ENCODE measurements around the gene PARVB.
"Not testable (repeated sequence)": the region's sequence is repeated elsewhere in the genome, so short reads cannot be mapped to it uniquely, and the experiment has no call there.

Gene PARVB

GRCh38 chr22:44056649-44057048 is 32.5 kb downstream of the PARVB start:
- not testable (repeated sequence) for DNase-seq (ENCODE audit: low spot score)

DNA sequence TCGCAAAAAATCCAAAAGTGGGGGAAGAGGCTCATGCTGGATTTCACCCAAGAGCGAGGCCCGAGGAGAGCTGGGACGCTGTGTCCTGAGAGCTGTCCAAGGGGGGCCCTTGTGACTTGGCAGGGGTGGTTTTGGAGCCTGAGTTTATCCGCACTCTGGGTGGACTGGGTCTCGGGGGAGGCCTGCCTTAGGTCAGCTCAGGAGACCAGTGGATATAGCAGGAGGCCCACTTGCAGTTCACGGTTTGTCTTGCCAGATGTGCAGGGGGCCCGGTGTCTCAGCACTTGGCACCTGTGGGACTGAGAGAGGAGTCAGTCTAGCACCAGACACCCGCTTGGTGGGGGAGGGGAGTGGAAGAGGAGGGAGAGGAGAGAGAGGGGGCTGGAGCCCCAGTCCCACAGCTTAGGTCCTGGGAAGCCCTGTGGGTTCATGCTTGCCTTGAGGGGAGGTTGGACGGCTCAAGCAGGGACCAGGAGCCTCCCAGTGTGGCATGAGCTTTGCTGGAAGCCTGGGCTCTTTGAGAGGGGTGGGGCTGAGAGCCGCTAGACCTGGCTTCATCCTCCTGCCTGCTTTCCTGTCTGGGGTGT is 33.4 kb downstream of the PARVB start:
- no peak for DNase-seq (ENCODE audit: low spot score)

DNA sequence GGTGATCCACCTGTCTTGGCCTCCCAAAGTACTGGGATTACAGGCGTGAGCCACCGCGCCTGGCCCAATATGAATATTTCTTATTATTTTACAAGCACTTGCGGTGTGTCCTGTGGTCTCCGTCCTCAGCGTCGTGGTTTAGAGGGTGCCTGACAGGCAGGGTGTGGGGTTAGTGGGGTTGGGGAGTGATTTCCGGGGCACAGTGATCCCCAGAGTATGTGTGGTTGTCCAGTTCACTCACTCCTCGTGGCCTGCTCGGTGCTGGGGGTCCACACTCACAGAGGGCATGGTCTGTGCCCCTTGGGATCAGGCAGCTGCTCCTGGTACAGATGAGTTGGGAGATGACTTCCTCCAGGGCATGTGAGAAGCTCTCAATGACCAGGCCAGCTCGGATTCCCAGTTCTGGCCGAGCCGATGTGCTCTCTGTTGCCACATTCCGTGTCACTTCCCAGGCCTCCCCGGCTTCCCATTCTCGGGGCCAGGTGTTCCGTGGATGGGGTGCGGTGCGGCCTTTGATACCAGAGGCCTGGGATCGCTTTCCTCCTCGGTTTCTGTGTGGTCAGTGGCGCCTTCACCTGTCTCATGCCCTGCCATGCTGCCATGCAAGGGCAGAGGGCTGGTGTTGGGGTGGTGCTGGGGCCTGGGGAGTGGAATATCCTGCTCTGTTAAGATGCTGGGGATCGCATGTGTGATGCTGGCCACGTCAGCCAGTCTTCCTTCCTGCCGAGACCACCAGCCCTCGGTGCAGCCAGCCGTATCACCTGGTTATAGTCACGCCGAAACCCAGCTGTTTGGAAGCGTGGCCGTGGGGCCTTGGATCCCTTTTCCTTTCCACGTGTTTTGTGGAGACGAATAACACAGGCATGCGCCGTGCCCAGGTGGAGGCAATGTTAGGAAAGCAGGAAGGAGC is 39.6 kb downstream of the PARVB start:
- no peak for DNase-seq (ENCODE audit: low spot score)

DNA sequence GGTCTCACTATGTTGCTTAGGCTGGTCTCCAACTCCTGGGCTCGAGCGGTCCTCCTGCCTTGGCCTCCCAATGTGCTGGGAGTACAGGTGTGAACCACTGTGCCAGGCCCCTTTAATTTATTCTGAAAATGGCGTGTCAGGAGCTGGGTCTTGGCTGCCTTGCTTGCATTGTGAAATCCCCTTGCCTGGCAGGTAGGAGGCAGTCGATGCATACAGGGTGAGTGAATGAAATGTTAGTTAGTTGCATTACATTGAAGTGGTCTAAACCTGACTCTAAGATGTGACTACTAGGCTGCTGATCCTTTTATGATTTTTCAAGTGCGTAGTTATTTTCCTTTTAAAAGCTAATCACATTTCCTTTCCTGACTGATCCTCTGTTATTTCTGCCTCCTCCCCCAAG is 42.9 kb downstream of the PARVB start:
- DNase-seq (ENCODE audit: low spot score): no peak

GRCh38 chr22:44067901-44068300 is 43.8 kb downstream of the PARVB start:
- no peak for DNase-seq (ENCODE audit: low spot score)

GRCh38 chr22:44068422-44069191 is 44.5 kb downstream of the PARVB start:
- DNase-seq (ENCODE audit: low spot score): no peak

DNA sequence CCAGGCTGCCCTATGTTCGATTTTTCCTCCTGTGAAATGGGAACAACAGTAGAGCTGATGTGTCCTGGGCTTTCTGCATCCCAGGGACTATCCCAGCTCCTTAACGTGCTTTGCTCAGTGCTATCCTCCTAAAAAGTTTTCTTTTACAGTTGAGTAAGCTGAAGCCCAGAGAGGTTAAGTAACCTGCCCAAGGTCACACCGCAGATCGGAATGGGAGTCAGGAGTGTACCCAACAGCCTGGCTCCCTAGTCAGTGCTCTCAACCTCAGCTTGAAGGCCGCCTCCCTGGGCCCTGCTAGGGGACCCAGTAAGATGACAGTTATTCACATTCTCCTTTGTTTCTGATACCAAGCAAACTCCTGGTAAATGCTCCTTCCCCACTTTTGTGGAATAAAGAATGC is 45.9 kb downstream of the PARVB start:
- no peak for DNase-seq (ENCODE audit: low spot score)

DNA sequence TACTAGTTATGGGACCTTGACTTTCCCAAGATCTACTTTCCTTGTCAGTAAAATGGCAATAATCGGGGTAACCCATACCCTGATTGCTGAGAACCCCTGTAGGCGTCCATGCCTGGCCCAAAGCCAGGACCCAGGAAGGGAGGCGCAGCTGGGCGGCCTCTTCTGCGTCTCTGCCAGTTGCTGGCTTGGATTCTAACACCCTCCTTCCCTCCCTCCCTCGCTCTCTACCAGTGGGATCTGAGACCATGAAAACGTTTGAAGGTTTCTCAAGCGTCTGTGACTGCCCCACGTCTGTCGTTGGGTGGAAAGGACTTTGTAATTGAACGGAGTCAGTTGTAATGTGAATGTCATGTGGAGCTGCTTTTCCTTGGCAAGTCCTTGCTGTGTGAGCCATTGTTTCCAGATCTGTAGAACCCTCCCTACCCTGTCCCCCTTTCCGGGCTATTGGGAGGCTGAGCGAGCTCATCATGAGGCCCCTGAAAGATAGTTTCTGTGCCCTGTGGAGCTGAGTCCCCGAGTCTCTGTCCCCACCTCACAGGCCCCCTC is 47.8 kb downstream of the PARVB start:
- no peak for DNase-seq (ENCODE audit: low spot score)

DNA sequence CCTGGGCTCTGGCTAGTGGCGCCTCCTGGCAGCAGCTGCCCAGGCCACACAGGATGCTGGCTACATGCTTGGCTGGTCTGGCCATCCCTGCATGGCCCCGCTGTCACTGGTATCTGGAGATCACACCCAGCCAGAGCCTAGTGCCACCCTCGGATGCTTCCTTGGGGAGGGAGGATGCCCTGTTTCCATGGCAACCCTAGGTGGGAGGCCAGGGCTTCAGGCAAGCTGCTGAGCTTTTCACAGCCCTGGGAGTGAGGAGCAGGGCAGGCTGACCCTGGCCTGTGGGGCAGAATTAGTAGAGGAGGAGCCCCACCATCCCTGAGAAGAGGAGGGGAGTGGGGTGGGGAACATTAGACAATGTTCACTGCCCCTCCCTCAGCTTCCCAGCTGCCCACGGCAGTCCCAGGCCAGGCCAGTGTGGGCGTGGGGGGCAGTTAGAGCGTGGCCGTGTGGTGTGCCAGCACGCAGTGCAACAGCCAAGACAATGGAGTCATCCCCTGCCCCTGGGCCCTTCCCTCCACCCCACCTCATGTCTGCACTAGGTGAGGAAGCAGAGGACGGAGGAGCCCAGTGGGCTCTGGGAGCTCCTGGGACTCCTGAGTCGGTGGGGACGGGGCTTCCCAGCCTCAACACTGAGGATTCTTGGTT is 50.4 kb downstream of the PARVB start:
- DNase-seq (ENCODE audit: low spot score): peak; percentile 57

- no peak for DNase-seq (ENCODE audit: low spot score)
These were observed 50.9 kb downstream of the PARVB start for GRCh38 chr22:44075022-44075421.

- DNase-seq (ENCODE audit: low spot score): no peak
These were observed 51.6 kb downstream of the PARVB start for GRCh38 chr22:44075670-44076069.

- DNase-seq (ENCODE audit: low spot score): no peak
These were observed 52.7 kb downstream of the PARVB start for GRCh38 chr22:44076825-44077224.

GRCh38 chr22:44080936-44081861 is 57.1 kb downstream of the PARVB start:
- DNase-seq (ENCODE audit: low spot score): peak; percentile 67

DNA sequence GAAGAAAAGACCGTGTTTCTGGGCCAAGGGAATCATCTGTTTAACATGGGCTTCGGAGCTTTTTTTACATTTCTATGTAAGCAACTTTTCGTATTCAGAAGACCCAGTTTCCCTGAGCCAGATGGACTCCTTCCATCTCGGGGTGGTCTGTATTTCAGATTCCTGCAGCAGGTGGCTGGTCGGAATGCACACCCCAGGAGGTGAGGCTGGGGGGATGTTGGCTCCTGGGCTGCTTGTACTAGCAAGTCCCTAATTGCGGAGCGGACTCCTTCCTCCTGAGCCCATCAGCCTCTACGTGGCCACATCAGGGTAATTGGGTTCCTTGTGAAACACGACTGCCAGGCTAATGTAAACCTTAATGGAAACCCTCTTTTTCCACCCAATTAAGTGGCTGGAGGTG is 58.7 kb downstream of the PARVB start:
- DNase-seq (ENCODE audit: low spot score): no peak

GRCh38 chr22:44084044-44084772 is 60.1 kb downstream of the PARVB start:
- DNase-seq (ENCODE audit: low spot score): no peak

- DNase-seq (ENCODE audit: low spot score): peak; percentile 86
These were observed 61.7 kb downstream of the PARVB start for GRCh38 chr22:44085743-44086270.

DNA sequence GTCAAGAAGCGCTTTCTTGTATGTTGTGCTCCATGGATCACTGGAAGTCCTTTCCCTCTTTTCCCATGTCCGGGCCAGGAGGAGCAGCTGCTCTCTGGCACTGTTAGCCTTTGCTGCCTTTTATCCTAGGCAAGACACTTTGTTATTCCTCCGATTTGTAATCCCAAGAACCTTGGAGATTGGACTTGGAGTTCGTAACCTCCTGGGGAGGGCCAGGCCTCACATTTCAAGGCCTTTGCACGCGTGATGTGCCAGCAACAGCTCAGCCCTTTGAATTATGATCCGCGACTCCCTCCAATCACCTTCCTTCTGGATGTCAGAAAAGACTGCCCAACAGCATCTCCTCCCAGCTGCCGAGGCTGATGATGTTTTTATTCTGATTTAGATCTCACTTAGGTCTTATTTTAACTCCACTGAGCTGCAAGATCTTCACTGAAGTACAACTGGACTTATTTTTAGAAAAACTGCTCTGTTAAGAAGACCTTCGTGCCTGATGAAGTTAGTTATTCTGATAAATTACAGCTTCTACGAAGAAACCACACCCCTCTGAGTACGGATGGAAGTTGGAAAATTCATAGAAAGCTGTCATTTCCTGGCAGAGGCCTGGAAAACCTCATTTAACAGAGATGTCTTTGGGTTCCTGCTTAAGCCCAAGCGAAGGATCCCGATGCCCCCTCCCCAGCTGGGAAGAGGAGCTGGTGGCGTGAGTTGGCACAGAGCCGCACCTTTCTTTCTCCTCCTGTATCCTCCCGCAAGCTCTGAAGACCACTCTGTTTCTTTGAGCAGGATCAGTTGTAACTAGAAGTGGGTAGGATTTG is 62.4 kb downstream of the PARVB start:
- DNase-seq (ENCODE audit: low spot score): no peak

- DNase-seq (ENCODE audit: low spot score): no peak
These were observed 63.0 kb downstream of the PARVB start for GRCh38 chr22:44087089-44087430.

- DNase-seq (ENCODE audit: low spot score): no peak
These were observed 65.0 kb downstream of the PARVB start for GRCh38 chr22:44088976-44089570.
